Occipital lobe (tissue), 2 donors: ENCODE measurements around the gene KRTAP10-8. TPM values are rescaled to one million over a fixed set of nuclear protein-coding genes. Genes with fewer than 3 reads are reported as not detected.
"Not testable (repeated sequence)": the region's sequence is repeated elsewhere in the genome, so short reads cannot be mapped to it uniquely, and the experiment has no call there.

Source experiments
- DNase-seq: peaks from one replicate; lab custom pipeline; 2025; lab: John Stamatoyannopoulos, UW
- total RNA-seq: library from RNA; depleted of rRNA; stranded (reverse); fragments of >200 nt; gene quantifications from one replicate; pipeline ENCODE4 v1.2.3, GENCODE V29; 2014

Gene KRTAP10-8
- total RNA-seq, result not detected

GRCh38 chr21:44612029-44612486, at the start of gene KRTAP10-8:
TSS of gene KRTAP10-8 (plus strand) at chr21:44612079. CDS start at chr21:44612101, 22 bp downstream.
- DNase-seq, result no peak

GRCh38 chr21:44564099-44564498, 47.8 kb upstream of the KRTAP10-8 start:
- no peak for DNase-seq

GRCh38 chr21:44564886-44565598, 46.8 kb upstream of the KRTAP10-8 start:
- no peak for DNase-seq

- DNase-seq, result no peak
These were observed 45.5 kb upstream of the KRTAP10-8 start for GRCh38 chr21:44566403-44566802.

- no peak for DNase-seq
These were observed 44.3 kb upstream of the KRTAP10-8 start for GRCh38 chr21:44567481-44568171.

- no peak for DNase-seq
These were observed 43.6 kb upstream of the KRTAP10-8 start for GRCh38 chr21:44568261-44568660.

- no peak for DNase-seq
These were observed 43.0 kb upstream of the KRTAP10-8 start for GRCh38 chr21:44568667-44569556.

- no peak for DNase-seq
These were observed 41.9 kb upstream of the KRTAP10-8 start for GRCh38 chr21:44569861-44570517.

- DNase-seq, result no peak
These were observed 40.6 kb upstream of the KRTAP10-8 start for GRCh38 chr21:44571296-44571695.

GRCh38 chr21:44571844-44572782, 39.8 kb upstream of the KRTAP10-8 start:
- no peak for DNase-seq

GRCh38 chr21:44572959-44573583, 38.8 kb upstream of the KRTAP10-8 start:
- DNase-seq, result no peak

- not testable (repeated sequence) for DNase-seq
These were observed 38.0 kb upstream of the KRTAP10-8 start, which contains the start of gene KRTAP10-4 for GRCh38 chr21:44573630-44574456. TSS of gene KRTAP10-4 (plus strand) at chr21:44573729. CDS start at chr21:44573759, 30 bp downstream.

- no peak for DNase-seq
These were observed 37.2 kb upstream of the KRTAP10-8 start for GRCh38 chr21:44574457-44575306.

- DNase-seq, result no peak
These were observed 36.4 kb upstream of the KRTAP10-8 start for GRCh38 chr21:44575307-44576024.

GRCh38 chr21:44576025-44576420, 35.9 kb upstream of the KRTAP10-8 start:
- no peak for DNase-seq

GRCh38 chr21:44578371-44579055, 33.4 kb upstream of the KRTAP10-8 start:
- no peak for DNase-seq
